ENCODE results near the gene HLA-DPA1.

The HLA-DPA1 gene

DNA sequence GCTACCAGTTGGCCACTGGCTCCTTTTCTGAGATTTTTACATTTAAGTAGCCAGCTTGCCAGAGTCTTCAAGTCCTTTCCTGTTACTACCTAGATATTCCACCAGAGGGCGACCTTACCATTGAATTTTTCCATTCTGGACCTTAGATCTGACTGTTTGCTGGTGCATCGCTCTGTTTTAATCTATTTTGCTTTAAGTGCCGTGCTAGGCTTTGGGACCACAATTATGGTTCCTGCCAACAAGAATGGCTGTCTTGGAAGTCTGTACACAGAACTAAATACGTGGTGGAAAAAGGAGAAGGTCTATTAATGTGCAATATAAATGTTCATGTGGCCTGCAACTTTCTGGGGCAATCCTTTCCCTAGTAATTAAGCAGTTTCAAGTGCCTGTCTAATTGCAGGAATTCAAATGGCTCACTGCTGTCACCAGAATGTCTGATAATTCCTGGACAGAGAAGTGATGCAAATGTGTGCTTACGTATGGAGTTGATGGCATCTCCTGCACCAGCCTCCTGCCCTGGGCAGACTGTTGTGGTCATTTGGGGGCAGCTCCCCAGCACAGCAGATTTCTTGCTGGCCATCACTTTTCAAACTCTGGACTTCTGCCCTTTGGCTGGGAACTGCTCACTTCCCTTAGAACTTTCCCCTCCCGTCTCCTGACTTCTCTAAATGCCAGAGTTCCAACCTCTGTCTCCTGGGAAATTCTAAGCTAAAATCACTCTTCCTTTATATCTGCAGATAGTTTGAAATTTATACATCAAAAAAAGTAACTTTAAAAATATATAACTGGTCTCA lies 58.4 kb downstream of the HLA-DPA1 start:
- peak; percentile 76 to 87 for DNase-seq
